NCI-H2227 (cell line): Measurements from ENCODE around the gene FNDC3B.

ENCODE experiments used
- DNase-seq: peaks from one replicate; lab custom pipeline; 2025; ENCODE audit not compliant: unreplicated experiment; lab: John Stamatoyannopoulos, UW

Gene FNDC3B

GRCh38 chr3:172147113-172147818 lies 107.9 kb downstream of the FNDC3B start:
- no peak for DNase-seq

DNA sequence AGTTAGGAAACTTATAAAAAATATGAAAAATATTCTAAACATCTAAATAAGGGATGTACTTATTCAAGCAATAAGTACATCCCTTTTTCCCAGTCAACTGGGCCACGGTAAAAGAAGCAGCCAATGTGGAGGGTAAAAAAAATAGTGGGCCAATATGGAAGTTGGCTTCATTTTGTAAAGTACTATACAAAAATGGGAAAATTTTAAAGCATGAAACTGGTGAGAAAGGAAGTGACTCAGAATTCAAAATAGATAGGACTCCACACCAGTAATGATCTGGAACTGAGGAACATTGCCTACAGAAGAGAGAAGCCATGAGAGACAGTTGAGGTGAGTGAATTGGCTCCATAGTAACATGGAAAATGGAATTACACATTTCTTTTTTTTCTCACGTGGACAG lies 108.9 kb downstream of the FNDC3B start:
- DNase-seq: no peak

- DNase-seq: no peak
These were observed 109.6 kb downstream of the FNDC3B start for GRCh38 chr3:172148702-172149565.

DNA sequence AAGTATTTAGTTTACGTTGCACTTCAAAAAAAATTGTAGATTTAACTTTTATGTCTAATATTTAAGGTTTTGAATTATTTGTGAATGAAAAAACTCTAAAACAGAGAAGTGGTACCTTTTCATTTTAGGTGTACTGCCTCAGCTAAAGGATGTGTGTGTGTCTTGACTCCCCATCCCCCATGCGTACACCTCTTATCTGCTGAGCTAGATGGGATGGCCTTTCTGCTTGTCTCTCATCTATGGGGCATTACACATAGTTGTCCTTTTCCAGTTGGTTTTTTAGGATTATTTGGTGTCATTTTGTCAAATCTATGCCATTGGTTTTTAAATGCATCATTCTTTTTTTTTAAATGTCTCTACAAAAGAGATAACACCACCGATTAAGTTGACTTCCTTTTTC lies 110.9 kb downstream of the FNDC3B start:
- no peak for DNase-seq

- no peak for DNase-seq
These were observed 111.7 kb downstream of the FNDC3B start for GRCh38 chr3:172150913-172151650.

DNA sequence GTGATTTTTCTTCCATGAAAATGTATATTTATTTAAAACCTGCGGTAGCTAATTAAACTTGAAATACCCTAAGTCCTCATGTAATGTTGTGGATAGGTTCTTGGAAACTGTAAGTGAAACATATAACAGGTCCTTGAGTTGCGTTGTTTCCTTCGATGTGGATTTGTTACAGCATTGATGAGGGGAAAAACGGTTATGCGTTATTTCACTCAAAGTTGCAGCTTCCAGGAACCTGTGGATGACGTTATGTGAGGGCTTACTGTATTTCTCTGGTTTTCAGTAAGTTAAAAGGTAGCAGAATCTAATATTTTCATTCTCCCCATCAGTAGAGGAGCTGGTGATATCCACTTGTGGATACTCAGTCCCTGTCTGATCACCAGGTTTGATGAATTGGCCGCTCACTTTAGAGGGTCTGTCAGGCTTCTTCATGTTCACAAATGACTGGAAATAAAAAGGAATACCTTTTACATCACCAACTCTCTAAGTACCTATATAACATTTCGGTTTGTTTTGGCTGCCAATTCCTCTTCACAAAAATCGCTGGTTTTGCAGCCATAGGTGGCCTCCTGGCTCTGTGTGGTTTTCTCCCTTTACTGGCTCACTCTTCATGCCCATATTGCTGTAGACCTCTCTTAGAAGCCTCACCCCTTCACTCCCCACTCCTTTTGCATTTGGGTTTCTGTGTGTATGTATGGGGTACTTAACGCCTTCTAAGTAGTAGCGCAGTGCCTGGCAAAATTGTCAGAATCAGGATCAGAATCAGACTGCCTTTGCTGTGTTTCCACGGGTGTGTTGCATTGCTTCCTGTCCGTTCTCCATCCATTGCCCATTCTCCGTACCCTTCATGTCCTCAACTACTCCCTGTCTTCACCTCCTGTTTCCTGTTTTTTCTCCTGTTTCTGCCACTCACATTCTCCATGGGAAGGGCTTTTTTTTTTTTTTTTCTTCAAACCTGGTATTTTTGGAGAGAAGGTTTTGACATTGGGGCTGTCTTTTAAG lies 112.6 kb downstream of the FNDC3B start:
- DNase-seq: no peak

- DNase-seq: no peak
These were observed 113.5 kb downstream of the FNDC3B start for GRCh38 chr3:172152874-172153273.

DNA sequence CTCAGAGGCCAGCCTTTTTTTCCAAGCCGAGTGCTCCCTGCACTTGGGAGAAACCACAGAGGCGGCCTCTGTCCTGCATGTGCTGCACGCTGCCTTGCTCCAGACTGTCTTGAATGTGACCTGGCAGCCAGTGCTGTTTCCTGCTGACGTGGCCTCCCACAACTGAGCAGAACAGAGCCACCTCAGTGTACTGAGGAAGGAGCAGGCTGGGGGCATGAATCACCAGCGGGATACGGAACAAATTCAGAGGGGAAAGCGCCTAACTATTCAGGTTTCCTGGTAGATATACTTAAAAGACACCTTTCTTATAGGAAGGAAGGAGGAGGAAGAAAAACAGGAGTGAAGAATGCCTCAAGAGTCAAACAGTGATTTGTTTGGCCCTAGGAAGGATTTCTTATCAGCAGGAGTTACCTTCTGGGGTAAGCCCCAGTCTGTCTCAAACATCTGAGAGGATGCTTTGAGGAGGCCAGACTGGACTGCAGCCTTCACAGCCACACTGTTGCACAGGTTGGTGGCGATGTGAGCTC lies 114.0 kb downstream of the FNDC3B start:
- no peak for DNase-seq

DNA sequence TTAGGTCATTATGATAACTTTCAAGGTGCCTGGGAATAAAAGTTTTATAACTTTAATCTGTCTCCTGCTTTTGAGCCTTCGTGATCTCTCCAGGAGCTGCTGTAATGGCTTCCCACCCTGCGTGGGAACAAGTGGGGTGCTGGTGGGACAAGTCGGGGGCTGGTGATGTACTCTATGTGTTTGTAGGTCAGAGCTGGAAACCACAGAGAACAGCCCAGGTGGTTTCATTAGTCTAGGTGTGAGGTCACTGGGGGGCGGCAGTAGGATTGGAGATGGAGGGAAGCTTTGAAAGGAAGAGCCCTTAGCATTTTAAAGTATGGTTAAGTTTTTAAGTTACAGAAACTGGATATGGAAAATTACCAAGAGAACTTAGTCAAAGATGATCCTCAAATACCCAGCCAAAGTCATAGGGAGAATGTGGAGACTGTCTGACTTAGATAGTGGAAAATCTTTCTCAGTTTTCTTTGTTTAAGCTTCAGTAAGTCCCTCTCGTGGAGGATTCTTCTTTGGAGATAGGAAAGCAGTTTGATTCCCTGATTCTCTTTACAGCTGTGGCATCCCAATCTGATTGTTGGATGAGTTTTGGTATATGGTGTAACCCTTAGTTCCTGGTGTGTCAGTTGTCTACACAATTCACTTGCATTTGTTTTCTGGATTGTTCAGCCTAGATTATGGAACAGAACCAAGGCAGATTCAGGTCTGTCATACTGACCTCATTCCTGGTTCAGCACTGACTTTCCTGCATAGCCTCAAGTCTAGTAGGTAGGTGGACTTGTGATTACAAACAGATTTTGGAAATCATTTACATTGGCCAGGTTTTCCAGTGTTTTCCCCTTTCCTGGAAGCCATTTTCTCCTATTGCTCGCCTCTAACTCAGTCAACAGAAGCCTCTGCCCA lies 115.6 kb downstream of the FNDC3B start:
- DNase-seq: no peak

DNA sequence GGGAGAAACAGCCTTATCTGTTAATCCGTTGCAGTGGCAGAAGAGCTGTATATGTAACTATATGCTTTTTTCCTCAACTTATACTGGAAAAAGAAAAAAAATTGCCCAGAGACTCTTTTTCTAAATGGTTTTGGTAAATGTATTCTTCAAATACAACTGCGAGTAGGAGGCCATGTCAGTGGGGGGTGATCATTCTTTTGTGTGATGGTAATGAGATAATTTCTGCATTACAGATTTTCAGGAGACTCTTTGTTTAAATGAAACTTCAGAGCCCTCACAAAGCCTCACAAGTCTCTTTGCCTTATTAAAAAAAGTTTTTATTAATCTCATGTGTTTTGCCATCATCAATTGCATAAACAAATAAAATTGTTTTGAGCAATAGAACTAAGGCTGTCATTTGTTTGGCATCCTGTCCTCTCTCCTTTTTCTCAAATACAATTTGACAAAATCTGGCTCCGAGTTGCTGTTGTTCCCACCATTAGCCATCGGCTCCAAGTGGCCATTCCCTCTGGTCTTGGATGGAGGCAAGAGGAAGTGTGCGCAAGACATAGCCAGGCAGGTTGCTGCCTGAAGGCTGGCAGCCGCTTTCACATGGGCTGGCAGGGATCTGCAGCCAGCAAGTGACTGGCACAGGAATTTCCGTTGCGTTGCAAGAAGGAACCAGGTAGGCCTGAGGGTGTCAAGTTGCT lies 116.7 kb downstream of the FNDC3B start:
- DNase-seq: no peak

DNA sequence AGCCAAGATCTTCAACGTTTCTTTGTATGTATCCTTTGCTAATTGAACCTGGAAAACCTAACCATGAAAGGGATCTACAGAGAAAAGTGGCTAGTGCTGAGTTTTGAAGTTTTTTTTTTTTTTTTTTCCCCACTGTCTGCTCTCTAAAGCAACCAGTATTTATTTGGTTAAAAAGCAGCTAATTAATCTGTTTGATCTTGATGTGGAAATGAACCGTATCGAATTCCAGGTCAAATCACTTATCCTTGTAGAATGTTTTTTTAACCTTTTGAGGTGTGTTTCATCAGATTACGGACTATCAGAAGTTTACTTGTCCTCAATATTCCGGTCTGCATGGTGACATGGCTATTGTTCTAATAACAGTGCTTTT lies 117.2 kb downstream of the FNDC3B start:
- DNase-seq: no peak

- no peak for DNase-seq
These were observed 118.3 kb downstream of the FNDC3B start for GRCh38 chr3:172157564-172158258.

GRCh38 chr3:172158741-172159140 lies 119.4 kb downstream of the FNDC3B start:
- DNase-seq: no peak

- DNase-seq: no peak
These were observed 120.0 kb downstream of the FNDC3B start for GRCh38 chr3:172159376-172159775.

- no peak for DNase-seq
These were observed 120.7 kb downstream of the FNDC3B start for GRCh38 chr3:172159962-172160538.

GRCh38 chr3:172161133-172161789 lies 121.9 kb downstream of the FNDC3B start:
- no peak for DNase-seq

DNA sequence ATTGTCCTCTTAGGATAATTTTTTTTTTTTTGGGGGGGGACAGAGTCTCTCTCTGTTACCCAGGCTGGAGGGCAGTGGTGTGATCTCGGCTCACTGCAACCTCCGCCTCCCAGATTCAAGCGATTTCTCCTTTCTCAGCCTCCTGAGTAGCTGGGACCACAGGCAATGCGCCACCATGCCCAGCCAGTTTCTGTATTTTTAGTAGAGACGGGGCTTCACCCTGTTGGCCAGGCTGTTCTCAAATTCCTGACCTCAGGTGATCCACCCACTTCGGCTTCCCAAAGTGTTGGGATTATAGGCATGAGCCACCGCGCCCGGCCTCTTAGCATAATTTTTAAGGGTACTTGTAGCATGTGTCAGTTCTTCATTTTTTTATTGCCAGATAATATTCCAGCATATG lies 122.6 kb downstream of the FNDC3B start:
- DNase-seq: no peak
